ENCODE data around the gene CD33. TPM values are rescaled to one million over a fixed set of nuclear protein-coding genes. Genes with fewer than 3 reads are reported as not detected.

Gene CD33
- polyA plus RNA-seq, 2 of the 4 experiments (the other 2 are of a cell fraction): 0.10 TPM; not detected in 1

- TF ChIP-seq EP300 (IDR thresholded peaks at IDR 0.05) (no peak), PHF8 (IDR thresholded peaks at IDR 0.05; ENCODE audit: borderline replicate concordance, low read depth) (no peak), FOSL2 (IDR thresholded peaks at IDR 0.05) (no peak), FOSL2 (CRISPR knock-in tag; IDR thresholded peaks at IDR 0.05) (no peak)
These were observed 13.0 kb upstream of the CD33 start (continued) for GRCh38 chr19:51211833-51212232.

DNA sequence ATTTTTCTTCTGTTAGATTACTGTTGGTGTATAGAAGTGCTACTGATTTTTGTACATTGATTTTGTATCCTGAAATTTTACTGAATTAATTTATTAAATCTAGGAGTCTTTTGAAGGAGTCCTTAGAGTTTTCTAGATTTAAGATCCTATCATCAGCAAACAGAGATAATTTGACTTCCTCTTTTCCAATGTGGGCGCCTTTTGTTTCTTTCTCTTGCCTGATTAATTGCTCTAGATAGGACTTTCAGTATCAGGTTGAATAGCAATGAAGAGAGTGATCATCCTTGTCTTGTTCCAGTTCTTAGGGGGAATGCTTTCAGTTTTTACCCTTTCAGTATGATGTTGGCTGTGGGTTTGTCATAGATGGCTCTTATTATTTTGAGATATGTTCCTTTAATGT, 5.6 kb upstream of the CD33 start:
- Histone ChIP-seq H3K4me3 (no peak overlapping the region), H3K9me3 (peaks cover 14% of the 10 kb centered on the region), H3K27ac (no peak overlapping the region), H3K4me1 (no peaks in the 10 kb centered on the region), H3K4me2 (no peak overlapping the region)
- ChIA-PET CTCF (no interaction called here), POLR2A (no interaction called here)
- DNase-seq (ENCODE audit: low read depth in 1 of 2, low spot score in 1 of 2) (no peak), FAIRE-seq (no peak), ATAC-seq (no peak)
- TF ChIP-seq, protein P1, sequence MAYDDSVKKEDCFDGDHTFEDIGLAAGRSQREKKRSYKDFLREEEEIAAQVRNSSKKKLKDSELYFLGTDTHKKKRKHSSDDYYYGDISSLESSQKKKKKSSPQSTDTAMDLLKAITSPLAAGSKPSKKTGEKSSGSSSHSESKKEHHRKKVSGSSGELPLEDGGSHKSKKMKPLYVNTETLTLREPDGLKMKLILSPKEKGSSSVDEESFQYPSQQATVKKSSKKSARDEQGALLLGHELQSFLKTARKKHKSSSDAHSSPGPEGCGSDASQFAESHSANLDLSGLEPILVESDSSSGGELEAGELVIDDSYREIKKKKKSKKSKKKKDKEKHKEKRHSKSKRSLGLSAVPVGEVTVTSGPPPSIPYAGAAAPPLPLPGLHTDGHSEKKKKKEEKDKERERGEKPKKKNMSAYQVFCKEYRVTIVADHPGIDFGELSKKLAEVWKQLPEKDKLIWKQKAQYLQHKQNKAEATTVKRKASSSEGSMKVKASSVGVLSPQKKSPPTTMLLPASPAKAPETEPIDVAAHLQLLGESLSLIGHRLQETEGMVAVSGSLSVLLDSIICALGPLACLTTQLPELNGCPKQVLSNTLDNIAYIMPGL (CRISPR knock-in tag; IDR thresholded peaks at IDR 0.05; ENCODE audit: borderline replicate concordance): no peak
- TF ChIP-seq TFCP2L1 (CRISPR knock-in tag; IDR thresholded peaks at IDR 0.05) (no peak), SREBF2 (IDR thresholded peaks at IDR 0.05) (no peak), HOXB13 (CRISPR knock-in tag; IDR thresholded peaks at IDR 0.05; ENCODE audit: low read depth) (no peak)
- WGBS (ENCODE audit: missing lambda C conversion rate): 0% methylated on average over 1 of the region's 1 CpG

DNA sequence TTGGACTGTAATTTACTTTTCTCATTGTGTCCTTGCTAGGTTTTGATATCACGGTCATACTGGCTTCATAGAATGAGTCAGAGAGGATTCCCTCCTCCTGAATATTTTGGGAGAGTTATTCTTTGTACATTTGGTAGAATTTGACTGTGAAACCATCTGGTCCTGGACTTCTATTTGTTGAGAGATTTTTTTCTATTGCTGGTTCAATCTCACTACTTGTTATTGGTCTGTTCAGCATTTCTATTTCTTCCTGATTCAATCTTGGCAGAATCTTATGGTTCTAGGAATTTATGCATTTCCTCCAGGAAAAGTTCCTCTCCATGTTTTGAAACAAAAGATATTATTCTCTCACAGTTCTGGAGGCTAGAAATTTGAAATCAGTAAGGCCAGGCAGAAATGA, 4.9 kb upstream of the CD33 start:
- 2% methylated on average over 1 of the region's 1 CpG for WGBS (ENCODE audit: missing lambda C conversion rate)
- ATAC-seq (no peak), DNase-seq (ENCODE audit: low read depth in 1 of 2, low spot score in 1 of 2) (no peak), FAIRE-seq (peak; percentile 49)
- H3K4me2 ChIP-seq: no peak overlapping the region
- CTCF ChIA-PET: no interaction called here
- H3K9me3 ChIP-seq: peaks cover 14% of the 10 kb centered on the region
- H3K4me3 ChIP-seq: no peak overlapping the region
- H3K4me1 ChIP-seq: no peaks in the 10 kb centered on the region
- no peak overlapping the region for H3K27ac ChIP-seq
- TF ChIP-seq MAFK (IDR thresholded peaks at IDR 0.05; ENCODE audit: partially characterized antibody) (no peak), BHLHE40 (IDR thresholded peaks at IDR 0.05; ENCODE audit: low read depth, low read length) (no peak), E2F6 (IDR thresholded peaks at IDR 0.05; ENCODE audit: borderline replicate concordance, low read depth) (no peak), CTCF (IDR thresholded peaks at IDR 0.05) (no peak), EHMT2 (IDR thresholded peaks at IDR 0.05; ENCODE audit: low read depth) (no peak), EP300 (IDR thresholded peaks at IDR 0.05) (no peak), MAX (IDR thresholded peaks at IDR 0.05) (no peak), HOXA7 (CRISPR knock-in tag; IDR thresholded peaks at IDR 0.05) (no peak), RAD21 (conservative IDR thresholded peaks at IDR 0.05 in 1 of 2, IDR thresholded peaks at IDR 0.05 in 1 of 2) (no peak), JUN (IDR thresholded peaks at IDR 0.05) (no peak), SREBF2 (IDR thresholded peaks at IDR 0.05) (no peak)
- POLR2A ChIA-PET: no interaction called here

GRCh38 chr19:51220996-51221395, 3.9 kb upstream of the CD33 start:
- POLR2A ChIA-PET: no interaction called here
- ATAC-seq: no peak
- CTCF ChIA-PET: no interaction called here
- Histone ChIP-seq H3K4me3 (no peak overlapping the region), H3K4me2 (no peak overlapping the region), H3K4me1 (no peaks in the 10 kb centered on the region), H3K27ac (no peak overlapping the region), H3K9me3 (peaks cover 6% of the 10 kb centered on the region)
- TF ChIP-seq MAZ (IDR thresholded peaks at IDR 0.05; ENCODE audit: borderline replicate concordance, low read depth, low read length) (no peak), E2F6 (IDR thresholded peaks at IDR 0.05; ENCODE audit: borderline replicate concordance, low read depth) (no peak), BHLHE40 (IDR thresholded peaks at IDR 0.05; ENCODE audit: low read depth, low read length) (no peak), FOSL2 (IDR thresholded peaks at IDR 0.05) (no peak), FOSL2 (CRISPR knock-in tag; IDR thresholded peaks at IDR 0.05) (no peak), HOXA7 (CRISPR knock-in tag; IDR thresholded peaks at IDR 0.05) (no peak), KDM5A (IDR thresholded peaks at IDR 0.05) (no peak)
- DNase-seq (ENCODE audit: low read depth in 1 of 2, low spot score in 1 of 2): no peak
- no peak for FAIRE-seq

All from A549 (cell line).